Nephron (organoid): ENCODE data around the gene F12.

Experiments
- H3K27ac Mint-ChIP-seq, 3 experiments: 2 replicates each; pipeline ENCODE4 v1.8.0; 2020; ENCODE audit warnings: mixed read lengths in 3 of 3, mild to moderate bottlenecking in 2 of 3, moderate library complexity in 1 of 3
- H3K27me3 Mint-ChIP-seq: 2 replicates; pipeline ENCODE4 v1.8.0; 2021; ENCODE audit warnings: low read depth, mild to moderate bottlenecking, moderate library complexity, mixed read lengths
- H3K36me3 Mint-ChIP-seq: 2 replicates; pipeline ENCODE4 v1.8.0; 2020; ENCODE audit warnings: low read depth, mixed read lengths
- H3K4me1 Mint-ChIP-seq: 2 replicates; pipeline ENCODE4 v1.8.0; 2020; ENCODE audit warnings: mixed read lengths
- H3K4me3 Mint-ChIP-seq, 3 experiments: 2 replicates each; pipeline ENCODE4 v1.8.0; 2020; ENCODE audit warnings: mild to moderate bottlenecking in 3 of 3, mixed read lengths in 3 of 3, moderate library complexity in 2 of 3
- H3K9me3 Mint-ChIP-seq: 2 replicates; pipeline ENCODE4 v1.8.0; 2020; ENCODE audit warnings: mixed read lengths
- TF ChIP-seq, protein P1 (sequence below), 3 experiments: fragments of 200-600 bp; sonication (generic); IDR thresholded peaks; one replicate each; pipeline ENCODE4 v1.5.0; 2021; ENCODE audit warnings: antibody characterized with exemption in 3 of 3; ENCODE audit not compliant: unreplicated experiment in 3 of 3

F12 gene

DNA sequence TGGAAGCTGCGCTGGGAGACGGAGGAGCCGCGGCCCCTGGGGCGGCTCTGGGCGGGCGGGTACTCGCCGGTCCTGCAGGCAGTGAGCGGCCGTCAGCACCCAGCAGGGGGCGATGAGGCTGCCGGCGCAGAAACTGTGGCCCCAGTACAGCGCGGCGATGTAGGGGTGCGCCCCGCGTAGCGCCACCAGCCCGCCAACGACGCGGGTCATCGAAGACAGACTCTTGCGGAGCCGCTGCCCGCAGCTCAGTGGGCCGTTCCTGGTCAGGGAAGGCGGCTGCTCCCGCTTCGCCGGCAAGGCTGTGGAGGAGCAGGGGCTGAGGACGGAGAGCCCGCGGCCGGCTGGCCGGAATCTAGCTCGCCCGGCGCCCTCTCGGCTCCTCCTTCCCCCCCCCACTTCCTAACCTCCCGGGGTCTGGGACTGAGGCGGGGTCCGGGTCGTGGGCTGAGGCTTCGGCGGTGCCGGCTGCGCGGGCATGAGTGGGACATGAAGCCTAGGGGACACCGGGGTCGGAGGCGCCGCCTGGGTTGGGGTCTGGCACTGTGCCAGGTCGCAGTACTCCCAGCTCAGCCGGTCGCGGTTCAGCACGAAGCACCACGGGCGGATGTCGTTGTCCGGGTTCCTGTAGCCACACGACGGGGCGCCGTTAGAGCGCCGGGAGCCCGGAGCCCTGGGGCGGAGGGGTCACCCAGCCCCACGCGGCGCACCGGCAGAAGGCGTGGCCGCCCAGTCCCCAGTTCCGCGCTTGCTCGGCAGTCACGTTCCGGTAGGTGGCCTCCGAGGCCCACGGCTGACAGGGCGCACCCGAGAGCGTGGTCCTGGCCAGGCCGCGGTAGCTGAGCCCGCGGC, 5.3 kb downstream of the F12 start:
- peaks cover 11% of the 10 kb centered on the region for H3K4me1 Mint-ChIP-seq

DNA sequence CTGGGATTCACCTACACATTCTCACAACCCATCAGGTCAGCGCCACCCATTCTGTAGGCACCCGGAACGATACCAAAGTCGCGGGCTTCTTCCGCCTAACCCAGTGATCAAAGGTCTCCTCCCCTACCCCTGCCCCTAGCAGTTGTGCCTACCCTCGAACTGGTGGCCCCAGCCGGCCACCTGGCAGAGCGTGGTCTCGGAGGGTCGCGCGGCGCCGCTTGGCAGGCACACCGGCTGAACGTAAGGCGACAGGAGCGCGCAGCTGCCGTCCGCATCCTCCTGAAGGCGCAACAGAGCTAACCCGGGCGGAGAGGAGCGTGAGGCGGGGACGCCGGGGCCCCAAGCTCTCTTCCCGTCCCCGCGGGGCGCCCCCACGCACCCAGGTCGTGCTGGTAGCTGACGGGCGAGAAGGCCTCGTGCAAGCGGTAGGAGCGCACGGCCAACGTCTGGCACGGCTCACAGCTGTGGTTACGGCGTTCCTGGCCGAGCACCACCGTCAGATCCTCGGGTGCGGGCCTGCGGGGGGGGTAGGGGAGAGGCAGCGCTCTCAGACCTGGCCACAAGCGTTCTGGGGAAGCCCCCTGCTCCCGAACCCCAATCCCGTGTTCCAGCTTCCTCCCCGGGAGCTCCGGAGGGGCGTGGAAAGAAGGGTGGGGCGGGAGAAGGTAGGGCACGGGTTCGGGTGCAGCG, 6.1 kb downstream of the F12 start:
- H3K4me3 Mint-ChIP-seq, result peak overlapping the region; percentile 85 to 87 (median 86)
- peaks cover 11% of the 10 kb centered on the region for H3K4me1 Mint-ChIP-seq
- TF ChIP-seq, protein P1, sequence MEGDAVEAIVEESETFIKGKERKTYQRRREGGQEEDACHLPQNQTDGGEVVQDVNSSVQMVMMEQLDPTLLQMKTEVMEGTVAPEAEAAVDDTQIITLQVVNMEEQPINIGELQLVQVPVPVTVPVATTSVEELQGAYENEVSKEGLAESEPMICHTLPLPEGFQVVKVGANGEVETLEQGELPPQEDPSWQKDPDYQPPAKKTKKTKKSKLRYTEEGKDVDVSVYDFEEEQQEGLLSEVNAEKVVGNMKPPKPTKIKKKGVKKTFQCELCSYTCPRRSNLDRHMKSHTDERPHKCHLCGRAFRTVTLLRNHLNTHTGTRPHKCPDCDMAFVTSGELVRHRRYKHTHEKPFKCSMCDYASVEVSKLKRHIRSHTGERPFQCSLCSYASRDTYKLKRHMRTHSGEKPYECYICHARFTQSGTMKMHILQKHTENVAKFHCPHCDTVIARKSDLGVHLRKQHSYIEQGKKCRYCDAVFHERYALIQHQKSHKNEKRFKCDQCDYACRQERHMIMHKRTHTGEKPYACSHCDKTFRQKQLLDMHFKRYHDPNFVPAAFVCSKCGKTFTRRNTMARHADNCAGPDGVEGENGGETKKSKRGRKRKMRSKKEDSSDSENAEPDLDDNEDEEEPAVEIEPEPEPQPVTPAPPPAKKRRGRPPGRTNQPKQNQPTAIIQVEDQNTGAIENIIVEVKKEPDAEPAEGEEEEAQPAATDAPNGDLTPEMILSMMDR (IDR thresholded peaks at IDR 0.05; ENCODE audit: unreplicated experiment in 3 of 3), result no peak
- H3K27ac Mint-ChIP-seq, result peak overlapping the region in 2 of 3 experiments; percentile 69 to 72
- H3K9me3 Mint-ChIP-seq, result no peaks in the 10 kb centered on the region
- H3K27me3 Mint-ChIP-seq, result peaks cover 64% of the 10 kb centered on the region
- no peaks in the 10 kb centered on the region for H3K36me3 Mint-ChIP-seq

More for the DNA sequence above, 5.3 kb downstream of the F12 start:
- Mint-ChIP-seq H3K4me3 (peak overlapping the region; percentile 85 to 87 (median 86)), H3K9me3 (no peaks in the 10 kb centered on the region), H3K27ac (no peak overlapping the region), H3K27me3 (peaks cover 62% of the 10 kb centered on the region), H3K36me3 (no peaks in the 10 kb centered on the region)
- TF ChIP-seq, protein P1 (IDR thresholded peaks at IDR 0.05; ENCODE audit: unreplicated experiment in 3 of 3), result peak; percentile 53 to 66 (median 58)

DNA sequence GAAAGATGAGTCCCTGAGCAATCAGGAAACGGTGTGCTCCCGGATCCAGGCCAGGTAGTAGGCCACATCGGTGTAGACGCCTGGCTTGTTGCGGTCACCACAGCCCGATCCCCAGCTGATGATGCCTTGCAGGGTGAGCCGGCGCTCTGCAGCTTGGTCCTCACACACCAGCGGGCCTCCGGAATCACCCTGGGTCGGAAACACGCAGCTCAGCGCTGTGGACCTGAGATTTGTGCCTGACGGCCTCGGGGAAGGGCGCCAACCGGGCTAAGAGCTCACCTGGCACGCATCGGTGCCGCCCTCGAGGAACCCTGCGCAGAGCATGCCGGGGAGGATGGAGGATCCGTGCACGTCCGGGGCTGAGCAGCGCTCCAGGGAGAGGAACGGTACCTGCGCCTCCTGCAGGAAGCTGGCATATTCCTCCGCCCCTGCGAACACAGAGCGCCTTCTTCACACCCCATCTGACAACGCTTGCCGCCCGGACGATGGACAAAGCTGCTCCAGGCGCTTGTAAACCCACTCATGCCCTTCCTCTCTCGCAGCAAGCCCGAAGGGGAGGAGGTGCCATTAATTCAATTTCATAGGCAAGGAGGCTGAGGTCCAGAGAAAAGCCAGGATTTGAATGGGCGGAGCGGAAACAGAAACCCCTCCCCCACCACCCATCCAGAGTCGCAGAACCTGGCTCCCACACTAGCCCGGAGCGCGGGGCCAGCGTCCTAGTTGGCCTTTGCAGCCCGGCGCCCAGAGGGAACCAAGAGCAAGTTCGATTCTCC, 6.9 kb downstream of the F12 start:
- TF ChIP-seq, protein P1 (IDR thresholded peaks at IDR 0.05; ENCODE audit: unreplicated experiment in 3 of 3), result peak; percentile 43 to 60 (median 47)
- Mint-ChIP-seq H3K36me3 (no peaks in the 10 kb centered on the region), H3K27me3 (peaks cover 57% of the 10 kb centered on the region), H3K9me3 (no peaks in the 10 kb centered on the region), H3K4me1 (peaks cover 11% of the 10 kb centered on the region), H3K4me3 (peak overlapping the region; percentile 85 to 87 (median 86)), H3K27ac (peak overlapping the region in 2 of 3 experiments; percentile 69 to 72)

GRCh38 chr5:177399997-177400868, 9.1 kb downstream of the F12 start, which contains the start of gene PFN3:
Gene PFN3, minus strand, starts transcription at chr5:177400661. Its CDS starts 85 bp downstream, at chr5:177400576.
- Mint-ChIP-seq H3K36me3 (no peaks in the 10 kb centered on the region), H3K27me3 (peaks cover 49% of the 10 kb centered on the region), H3K4me3 (peak within 1 kb of the TSS in 1 of 3 experiments; percentile 23), H3K27ac (no peak within 1 kb of the TSS), H3K4me1 (peaks cover 11% of the 10 kb centered on the region), H3K9me3 (no peaks in the 10 kb centered on the region)
- TF ChIP-seq, protein P1 (IDR thresholded peaks at IDR 0.05; ENCODE audit: unreplicated experiment in 3 of 3), result no peak

- H3K27me3 Mint-ChIP-seq, result peaks cover 30% of the 10 kb centered on the region
- no peaks in the 10 kb centered on the region for H3K9me3 Mint-ChIP-seq
- no peak overlapping the region for H3K27ac Mint-ChIP-seq
- no peak overlapping the region for H3K4me3 Mint-ChIP-seq
- peaks cover 6% of the 10 kb centered on the region for H3K4me1 Mint-ChIP-seq
- TF ChIP-seq, protein P1 (IDR thresholded peaks at IDR 0.05; ENCODE audit: unreplicated experiment in 3 of 3), result no peak
- no peaks in the 10 kb centered on the region for H3K36me3 Mint-ChIP-seq
These were observed 11.4 kb downstream of the F12 start for GRCh38 chr5:177397875-177398390.
